HG03103 (cell line): ENCODE results near the gene AOAH.
"Not testable (repeated sequence)": the region's sequence is repeated elsewhere in the genome, so short reads cannot be mapped to it uniquely, and the experiment has no call there.

Experiments used
- ATAC-seq: cut with Tn5 transposase; IDR thresholded peaks from one replicate; pipeline ENCODE4 v1.9.1; 2021; ENCODE audit warnings: low read depth; ENCODE audit not compliant: unreplicated experiment

AOAH gene

DNA sequence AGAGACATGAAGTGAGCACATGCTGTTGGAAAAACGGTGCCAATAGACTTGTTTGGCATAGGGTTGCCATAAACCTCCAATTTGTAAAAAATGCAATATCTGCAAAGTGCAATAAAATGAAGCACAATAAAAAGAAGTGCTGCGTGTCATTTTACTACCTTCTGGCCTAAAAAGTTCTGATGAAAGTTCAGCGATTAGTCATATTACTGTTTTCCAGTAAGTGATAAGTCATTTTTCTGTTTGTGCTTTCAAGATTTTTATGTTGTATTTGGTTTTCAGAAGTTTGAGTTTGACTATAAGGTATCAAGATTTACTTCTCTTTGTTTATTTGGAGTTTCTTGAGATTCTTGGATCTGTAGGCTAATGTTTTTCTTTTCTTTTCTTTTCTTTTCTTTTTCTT, 16.8 kb downstream of the AOAH start:
- no peak for ATAC-seq

DNA sequence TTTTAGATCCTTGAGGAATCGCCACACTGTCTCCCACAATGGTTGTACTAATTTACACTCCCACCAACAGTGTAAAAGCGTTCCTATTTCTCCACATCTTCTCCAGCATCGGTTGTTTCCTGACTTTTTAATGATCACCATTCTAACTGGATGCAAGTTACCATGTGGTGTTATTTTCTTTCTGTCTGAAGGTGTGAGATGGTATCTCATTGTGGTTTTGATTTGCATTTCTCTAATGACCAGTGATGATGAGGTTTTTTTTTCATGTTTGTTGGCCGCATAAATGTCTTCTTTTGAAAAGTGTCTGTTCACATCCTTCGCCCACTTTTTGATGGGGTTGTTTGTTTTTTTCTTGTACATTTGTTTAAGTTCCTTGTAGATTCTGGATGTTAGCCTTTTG, 20.4 kb downstream of the AOAH start:
- ATAC-seq: not testable (repeated sequence)

DNA sequence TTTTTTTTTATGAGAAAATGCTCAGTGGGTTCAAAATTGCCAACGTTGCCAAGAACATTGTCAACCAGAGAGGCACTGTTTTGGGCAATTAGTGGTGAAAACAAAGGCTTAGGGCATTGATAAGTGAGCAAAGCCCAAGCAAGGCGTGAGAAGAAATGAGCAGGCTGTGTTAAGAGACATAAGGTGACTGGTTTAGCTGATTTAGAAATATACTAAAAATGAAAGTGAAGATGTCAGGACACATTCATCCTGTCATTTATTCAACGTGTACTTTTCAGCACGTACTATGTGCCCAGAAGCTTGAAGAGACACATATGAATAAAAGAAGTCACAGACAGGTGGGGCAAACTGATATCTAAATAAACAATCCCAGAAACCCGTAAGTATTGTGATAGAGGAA, 31.8 kb downstream of the AOAH start:
- no peak for ATAC-seq

DNA sequence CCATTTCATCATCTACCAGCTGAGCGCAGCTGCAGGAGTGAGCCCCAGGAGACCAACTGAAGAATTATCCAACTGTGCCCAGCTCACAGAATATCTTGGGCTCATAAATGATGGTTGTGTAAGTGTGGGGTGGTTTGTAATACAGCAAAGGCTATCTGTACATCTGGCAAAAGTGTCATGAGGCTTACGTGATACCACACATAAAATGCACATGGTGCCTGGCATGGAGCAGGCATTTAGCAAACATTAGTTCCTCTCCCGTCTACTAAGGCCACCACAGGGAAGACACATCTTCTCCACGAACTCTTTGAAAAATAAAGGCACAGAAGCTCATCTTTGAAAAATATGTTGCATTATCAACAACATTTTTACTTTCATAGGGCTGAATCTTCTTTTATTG, 32.3 kb downstream of the AOAH start:
- ATAC-seq: no peak

DNA sequence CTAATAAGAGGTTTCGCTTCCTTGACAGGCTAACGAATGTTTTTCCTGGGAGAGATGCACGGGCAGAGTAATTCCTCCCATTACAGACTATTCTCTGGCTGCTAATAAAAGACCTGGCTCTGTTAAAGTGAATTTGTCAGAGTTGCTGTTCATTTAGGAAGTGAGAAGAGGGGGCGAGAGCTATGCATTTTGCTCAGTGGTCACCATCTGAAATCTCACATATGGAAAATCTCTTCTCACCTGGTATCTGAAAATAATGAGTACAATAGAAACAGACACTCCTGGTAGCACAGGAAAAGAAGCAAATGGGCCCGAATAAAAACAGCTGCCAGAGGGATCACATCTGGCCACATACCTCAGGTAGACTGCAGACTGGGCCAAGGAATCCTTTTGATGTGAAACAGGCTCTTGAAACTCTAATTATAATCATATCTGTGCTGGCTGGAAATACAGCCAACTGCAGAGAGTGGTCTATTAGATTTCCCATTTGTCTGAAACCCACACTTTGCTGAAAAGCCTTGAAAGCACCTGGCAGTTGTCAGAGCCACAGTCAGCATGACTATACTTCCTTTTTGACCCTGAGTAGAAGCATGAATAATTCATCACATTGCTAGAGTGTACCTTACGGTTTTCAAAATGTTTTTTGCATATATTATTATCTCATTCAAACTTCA, 33.6 kb downstream of the AOAH start:
- no peak for ATAC-seq

DNA sequence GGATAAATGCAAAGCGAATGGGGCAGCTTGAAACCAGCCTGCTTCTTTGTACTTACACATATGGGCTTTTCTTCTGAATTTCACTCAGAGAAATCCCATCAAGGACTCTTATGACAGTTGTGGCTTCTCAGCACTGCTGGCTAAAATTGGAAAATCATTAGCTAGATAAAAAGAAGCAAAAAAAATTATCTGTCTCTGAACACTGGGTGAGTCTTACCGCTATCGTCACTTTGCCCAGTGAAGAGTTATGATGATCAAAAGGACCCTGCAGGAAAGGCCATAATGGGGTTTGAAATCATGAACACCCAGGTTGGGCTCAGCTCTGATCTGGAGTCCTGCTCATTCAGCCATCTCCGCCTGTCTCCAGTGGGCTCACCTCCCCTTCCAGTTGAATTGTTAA, 34.3 kb downstream of the AOAH start:
- ATAC-seq: no peak

DNA sequence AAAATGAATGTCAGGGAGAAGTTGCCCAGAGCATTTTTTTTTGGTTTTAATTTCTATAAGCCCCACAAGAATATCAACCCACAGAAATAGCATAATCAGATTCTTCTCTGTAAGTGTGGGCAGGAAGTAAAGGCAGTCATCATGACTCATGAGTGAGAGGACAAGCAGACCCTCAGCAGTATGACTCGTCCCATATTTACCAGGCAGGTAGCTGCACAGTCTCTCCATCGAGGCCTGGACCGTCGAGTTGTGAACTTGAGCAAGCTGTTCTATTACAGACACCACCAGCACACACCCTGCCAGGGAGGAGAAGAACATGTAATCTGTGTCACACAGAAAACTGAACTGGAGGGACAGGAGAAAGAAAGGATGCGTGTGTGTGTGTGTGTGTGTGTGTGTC, 37.8 kb downstream of the AOAH start:
- no peak for ATAC-seq

DNA sequence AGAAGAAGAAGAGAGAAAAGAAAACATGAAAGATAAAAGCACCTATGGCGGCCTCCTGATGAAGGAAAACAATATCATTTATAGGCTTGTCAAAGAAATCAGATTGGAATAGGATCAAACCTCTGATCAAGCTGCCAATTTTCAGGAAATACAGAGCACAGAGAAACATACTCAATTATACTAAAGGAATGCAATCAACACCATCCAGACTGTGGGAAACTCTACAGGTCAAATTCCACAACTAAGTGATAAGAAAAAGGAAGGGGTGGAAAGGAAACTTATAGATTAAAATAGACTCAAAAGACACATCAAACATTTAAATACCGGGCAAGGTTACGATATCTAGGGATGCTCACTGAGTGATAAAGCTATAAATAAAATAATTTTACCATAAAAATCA, 39.3 kb downstream of the AOAH start:
- ATAC-seq: no peak

DNA sequence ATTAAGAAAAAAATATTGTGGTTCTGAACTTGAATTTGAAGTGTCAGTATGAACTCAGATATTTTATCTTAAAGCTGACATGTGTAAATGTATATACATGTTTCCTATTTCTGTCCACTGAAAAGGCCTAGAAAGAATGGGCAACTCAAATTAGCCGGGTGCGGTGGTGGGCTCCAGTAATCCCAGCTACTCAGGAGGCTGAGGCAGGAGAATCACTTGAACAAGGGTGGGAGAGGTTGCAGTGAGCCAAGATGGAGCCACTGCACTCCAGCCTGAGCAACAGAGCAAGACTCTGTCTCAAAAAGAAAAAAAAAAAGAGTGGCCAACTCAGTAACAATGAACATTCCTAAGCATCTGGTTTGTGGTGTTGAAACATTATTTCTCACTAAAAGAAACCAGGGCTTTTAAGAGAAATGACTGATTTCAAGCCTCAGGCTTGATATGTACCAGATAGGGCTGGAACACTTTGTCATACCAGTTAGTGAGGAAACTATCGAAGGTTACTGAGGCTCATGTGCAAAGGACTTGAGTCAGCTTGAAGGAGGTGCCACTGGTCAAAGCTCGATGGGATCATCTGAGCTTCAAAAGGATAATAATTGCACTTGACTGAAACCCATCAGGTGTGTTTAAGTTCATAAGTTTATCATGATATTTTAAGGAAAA, 40.5 kb downstream of the AOAH start:
- no peak for ATAC-seq

DNA sequence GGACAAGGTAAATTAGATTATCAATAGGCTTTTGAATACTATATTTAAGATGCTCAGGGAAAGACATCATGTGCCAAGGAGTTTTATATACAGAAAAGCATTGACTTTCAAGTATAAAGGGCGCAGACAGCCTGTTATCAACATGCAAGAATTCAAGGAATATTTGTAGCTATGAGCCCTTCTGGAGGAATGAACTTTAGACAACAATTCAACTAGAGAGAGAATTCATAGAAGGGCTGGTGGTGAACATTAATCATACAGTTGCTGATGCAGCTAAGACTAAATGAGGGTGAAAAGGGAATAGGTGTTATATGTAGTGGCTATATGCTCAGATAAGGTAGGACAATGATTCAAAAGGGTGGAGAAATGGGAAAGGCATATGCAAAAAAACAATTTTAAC, 41.2 kb downstream of the AOAH start:
- ATAC-seq: no peak

DNA sequence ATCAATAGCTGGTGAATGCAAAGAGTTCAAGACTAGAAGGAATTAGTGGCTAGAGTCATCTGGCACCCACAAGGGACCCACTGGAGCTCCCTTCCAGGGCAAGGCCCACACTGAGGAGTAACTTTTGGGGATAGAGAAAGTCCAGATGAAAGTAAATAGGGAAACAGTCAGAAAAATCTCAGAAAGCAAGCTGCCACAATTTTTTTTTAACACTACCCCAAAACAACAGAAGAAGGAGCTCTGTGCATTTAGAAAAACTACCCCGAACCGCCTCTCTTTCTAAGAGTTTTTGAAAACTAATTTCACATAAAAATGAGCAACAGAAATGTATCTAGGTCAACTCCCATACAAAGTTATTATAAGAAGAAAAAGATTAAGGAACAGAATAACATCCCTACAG, 42.2 kb downstream of the AOAH start:
- ATAC-seq: no peak

DNA sequence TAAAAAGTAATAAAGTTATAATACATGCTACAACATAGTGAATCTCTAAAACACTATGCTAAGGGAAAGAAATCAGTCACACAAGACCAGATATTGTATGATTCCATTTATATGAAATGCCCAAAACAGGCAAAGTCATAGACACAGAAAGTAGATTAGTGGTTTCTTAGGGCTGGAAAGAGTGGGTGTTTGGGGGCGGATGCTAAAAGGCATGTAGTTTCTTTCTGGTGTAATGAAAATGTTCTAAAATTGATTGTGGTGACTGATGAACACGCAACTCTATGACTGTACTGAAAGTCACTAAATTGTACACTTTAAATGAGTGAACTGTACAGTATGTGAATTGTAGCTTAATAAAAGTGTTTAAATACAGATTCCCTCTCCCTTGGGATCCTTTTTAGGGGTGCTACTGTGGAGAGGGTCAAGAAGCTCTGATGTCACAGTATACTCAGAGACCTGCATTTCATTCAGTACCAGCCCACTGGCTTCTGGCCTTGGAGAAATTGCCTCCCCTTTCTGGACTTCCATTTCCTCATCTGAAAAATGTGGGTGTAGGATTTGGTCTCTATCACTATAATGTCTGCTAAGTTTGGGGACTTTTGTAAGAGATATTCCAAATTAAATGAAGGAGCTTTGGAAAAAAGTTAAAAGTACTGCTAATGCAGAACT, 46.4 kb downstream of the AOAH start:
- no peak for ATAC-seq

DNA sequence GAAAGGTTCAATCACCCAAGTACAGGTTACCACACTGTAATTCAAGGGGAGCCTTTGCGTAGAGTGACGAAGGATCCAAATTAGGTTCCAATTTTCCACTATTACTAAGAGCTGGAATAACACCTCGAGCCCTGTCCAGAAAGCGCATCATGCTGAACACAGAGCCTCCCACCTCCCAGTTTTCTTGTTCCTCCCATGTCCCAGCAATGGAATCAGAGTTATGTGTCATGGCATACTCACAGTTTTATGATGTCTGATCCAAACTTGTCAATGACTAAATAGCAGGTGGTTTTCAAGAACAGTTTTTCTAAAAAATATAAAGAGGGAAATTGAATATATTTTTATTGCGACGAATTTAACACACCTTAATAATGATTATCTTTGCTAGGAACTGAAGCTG, 50.6 kb downstream of the AOAH start:
- ATAC-seq: no peak

DNA sequence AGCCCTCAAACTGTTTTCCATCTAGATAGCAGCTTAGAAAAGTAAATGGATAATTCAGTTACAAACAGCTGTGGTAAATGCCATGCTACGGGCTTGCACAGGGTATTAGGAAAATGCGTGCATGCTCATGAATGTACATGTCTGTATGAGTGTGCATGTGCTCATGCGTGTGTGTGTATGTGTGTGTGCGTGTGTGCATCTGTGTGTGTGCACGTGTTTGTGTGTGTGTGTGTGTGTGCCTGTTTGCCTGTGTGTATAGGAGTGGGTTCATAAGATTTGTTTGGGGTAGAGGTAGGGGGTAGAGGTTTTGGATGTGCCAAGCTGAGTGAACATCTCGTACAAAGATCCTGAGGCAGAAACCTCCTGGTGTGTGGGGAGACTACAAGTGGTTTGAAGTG, 52.9 kb downstream of the AOAH start:
- ATAC-seq: no peak

DNA sequence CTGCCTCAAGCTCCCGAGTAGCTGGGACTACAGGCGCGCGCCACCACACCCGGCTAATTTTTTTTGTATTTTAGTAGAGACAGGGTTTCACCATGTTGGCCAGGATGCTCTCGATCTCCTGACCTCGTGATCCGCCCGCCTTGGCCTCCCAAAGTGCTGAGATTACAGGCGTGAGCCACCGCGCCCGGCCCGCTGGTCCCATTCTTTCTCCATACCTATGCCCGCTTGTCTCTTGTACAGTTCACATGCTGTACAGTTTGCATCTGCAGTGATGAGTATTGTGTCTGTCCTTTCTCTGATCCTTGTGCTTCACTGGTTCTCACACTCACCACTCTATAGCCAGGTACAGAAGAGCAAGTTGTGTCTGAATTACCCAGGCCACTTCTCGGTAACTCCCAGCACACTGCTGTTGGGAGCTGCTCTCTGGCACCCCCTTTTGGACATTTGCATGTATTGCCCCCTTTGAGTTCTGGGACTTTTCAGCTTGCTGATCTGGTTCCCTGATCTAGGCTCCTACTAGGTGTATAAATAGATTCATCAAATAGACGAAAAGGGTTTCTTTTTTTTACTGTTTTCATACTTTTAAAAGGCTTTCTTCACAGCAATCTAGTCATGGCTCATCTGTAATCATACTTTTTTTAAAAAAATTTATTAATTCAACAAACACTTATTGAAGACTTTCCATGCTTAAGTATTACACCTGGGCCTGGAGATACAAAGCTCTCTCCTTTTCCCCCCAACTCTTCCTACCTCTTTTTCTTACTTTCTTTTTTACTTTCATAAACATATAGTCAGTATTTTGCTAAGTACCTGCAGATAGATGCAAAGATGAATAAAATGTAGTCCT, 53.5 kb downstream of the AOAH start:
- ATAC-seq: peak; percentile 61

DNA sequence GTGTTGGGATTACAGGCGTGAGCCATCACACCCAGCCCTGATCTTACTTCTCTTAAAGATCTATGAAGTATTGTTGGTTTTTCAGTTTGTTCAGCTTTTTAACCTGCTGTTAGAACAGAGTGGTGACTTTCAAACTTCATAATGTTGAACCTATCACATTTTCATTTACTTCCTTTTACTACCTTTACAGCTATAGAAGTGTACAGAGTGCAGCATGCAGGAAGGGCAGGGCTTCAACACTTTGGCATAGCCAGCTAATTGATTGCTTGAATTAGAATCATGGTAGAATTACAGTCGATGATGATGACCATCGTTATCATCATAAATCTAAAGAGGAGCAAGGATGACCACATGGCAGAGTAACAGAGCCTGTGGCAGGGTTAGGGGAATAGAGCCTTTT, 55.5 kb downstream of the AOAH start:
- ATAC-seq: no peak

DNA sequence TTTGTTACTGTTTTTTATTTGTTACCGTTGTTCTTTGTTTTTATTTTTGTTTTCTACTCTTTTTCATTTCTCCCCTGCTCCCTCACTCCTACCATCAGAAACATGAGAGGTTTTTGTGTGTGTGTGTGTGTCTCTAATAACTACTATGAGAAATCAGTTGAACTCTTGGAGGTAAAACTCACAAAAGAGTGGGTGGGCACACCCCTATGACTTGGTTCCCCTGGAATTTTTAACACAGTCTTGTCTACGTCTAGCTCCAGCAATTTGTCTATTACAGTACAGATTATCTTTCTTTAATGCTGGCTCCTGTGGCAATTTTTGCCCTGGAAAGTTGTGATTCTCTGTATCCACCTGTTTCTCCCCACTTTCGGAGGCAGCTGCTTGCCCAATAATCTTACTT, 56.2 kb downstream of the AOAH start:
- no peak for ATAC-seq

DNA sequence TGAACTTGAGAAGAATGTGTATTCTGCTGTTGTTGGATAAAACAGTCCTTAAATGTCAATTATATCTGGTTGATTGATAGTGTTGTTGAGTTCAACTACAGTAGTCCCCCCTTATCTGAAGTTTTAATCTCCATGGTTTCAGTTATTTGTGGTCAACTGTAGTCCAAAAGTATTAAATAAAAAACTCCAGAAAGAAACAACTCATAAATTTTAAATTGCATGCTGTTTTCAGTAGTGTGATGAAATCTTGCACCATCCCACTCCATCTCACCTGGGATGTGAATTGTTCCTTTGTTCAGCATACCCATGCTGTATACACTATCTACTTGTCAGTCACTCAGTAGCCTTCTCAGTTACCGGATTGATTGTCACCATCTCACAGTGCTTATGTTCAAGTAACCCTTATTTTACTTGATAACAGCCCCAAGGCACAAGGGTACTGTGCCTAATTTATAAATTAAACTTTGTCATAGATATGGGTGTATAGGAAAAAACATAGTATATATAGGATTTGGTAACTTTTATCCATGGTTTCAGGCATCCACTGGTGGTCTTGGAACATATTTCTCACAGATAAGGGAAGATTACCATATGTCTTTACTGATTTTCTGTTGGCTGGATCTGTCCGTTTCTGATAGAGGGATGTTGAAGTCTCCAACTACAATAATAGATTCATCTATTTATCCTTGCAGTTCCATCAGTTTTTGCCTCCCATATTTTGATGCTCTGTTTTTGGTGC, 57.1 kb downstream of the AOAH start:
- ATAC-seq: no peak

DNA sequence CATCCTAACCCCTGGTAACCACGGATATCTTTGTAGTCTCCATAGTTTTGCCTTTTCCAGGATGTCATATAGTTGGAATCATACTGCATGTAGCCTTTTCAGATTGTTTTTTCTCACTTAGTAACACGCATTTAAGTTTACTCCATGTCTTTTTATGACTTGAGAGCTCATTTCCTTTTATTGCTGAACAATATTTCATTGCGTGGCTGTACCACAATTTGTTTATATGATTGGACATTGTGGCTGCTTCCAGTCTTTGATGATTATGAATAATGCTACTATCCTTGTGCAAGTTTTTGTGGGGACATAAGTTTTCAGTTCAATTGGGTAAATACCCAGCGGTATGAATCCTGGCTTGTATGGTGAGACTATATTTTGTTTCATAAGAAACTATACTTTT, 60.8 kb downstream of the AOAH start:
- no peak for ATAC-seq

DNA sequence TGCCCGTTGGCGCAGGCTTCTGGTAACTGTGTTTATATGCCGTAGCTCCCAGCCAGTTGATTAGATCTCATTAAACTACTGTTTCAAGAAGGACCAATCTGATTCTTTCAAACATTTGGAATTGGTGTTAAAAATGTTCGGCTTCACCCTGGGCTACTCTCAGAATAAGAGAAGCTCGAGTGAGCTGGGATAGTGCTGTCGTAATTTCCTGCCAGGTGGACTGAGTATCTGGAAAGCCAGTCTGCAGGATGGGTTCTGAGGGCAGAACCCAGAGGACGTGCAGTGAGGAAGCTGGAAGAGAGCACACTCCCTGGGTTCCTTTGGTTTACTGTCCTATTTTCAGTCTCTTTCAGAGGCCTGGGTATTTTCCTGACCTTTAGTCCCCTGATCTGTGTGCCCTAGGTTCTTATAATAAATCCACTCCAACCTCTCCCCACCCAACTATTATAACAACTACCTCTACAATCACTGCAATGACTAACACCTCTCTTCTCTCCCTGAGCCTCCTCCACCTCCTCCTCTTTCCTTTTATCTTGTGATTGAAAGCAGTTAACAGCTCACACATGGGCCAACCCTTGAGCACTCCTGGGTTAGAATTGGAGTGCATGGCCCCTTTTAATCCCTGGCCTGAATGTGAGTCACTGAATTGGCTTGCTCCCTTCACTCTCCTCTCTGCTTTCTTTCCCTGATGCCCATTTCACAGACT, 63.0 kb downstream of the AOAH start:
- no peak for ATAC-seq
